ENCODE measurements around the gene GRIK3.

GRIK3 gene

GRCh38 chr1:37036667-37037053 is 2.3 kb upstream of the GRIK3 start:
- Histone ChIP-seq H3K4me1 (ENCODE audit: insufficient read depth, low read length, poor library complexity, severe bottlenecking) (no peaks in the 10 kb centered on the region), H3K4me3 (ENCODE audit: low read length, poor library complexity, severe bottlenecking) (no peak overlapping the region), H3K27me3 (ENCODE audit: insufficient read depth, low read length, poor library complexity, severe bottlenecking) (no peaks in the 10 kb centered on the region)

GRCh38 chr1:37035796-37036666 is 1.7 kb upstream of the GRIK3 start:
- Histone ChIP-seq H3K27me3 (ENCODE audit: insufficient read depth, low read length, poor library complexity, severe bottlenecking) (no peaks in the 10 kb centered on the region), H3K9ac (ENCODE audit: low read depth, low read length, poor library complexity, severe bottlenecking) (no peak overlapping the region), H3K4me1 (ENCODE audit: insufficient read depth, low read length, poor library complexity, severe bottlenecking) (no peaks in the 10 kb centered on the region), H3F3A (ENCODE audit: low read depth) (no peaks in the 10 kb centered on the region), H2AFZ (ENCODE audit: low read length) (no peak overlapping the region), H3K79me2 (ENCODE audit: insufficient read depth, low read length) (no peaks in the 10 kb centered on the region), H3K4me2 (ENCODE audit: low read depth, low read length, poor library complexity, severe bottlenecking) (no peak overlapping the region), H3K36me3 (ENCODE audit: insufficient read depth, low read length) (no peaks in the 10 kb centered on the region), H3K9me3 (ENCODE audit: insufficient read depth, low read depth, low read length) (no peaks in the 10 kb centered on the region), H3K9me2 (replicated peaks; ENCODE audit: low read depth, low read length) (no peaks in the 10 kb centered on the region), H4K20me1 (ENCODE audit: insufficient read depth, low read length, poor library complexity, severe bottlenecking) (no peaks in the 10 kb centered on the region), H3K4me3 (ENCODE audit: low read length, poor library complexity, severe bottlenecking) (no peak overlapping the region)
- no peak for TF ChIP-seq EZH2phosphoT487 (IDR thresholded peaks at IDR 0.05; ENCODE audit: borderline replicate concordance)
- TF ChIP-seq CTCF (conservative IDR thresholded peaks at IDR 0.05; ENCODE audit: low read length) = no peak

More at GRCh38 chr1:37036667-37037053, 2.3 kb upstream of the GRIK3 start:
- no peaks in the 10 kb centered on the region for H3F3A ChIP-seq (ENCODE audit: low read depth)
- no peaks in the 10 kb centered on the region for H3K9me3 ChIP-seq (ENCODE audit: insufficient read depth, low read depth, low read length)
- H3K9me2 ChIP-seq (replicated peaks; ENCODE audit: low read depth, low read length) = no peaks in the 10 kb centered on the region
- TF ChIP-seq EZH2phosphoT487 (IDR thresholded peaks at IDR 0.05; ENCODE audit: borderline replicate concordance) (no peak), CTCF (conservative IDR thresholded peaks at IDR 0.05; ENCODE audit: low read length) (no peak)
- H2AFZ ChIP-seq (ENCODE audit: low read length) = no peak overlapping the region
- H3K9ac ChIP-seq (ENCODE audit: low read depth, low read length, poor library complexity, severe bottlenecking) = no peak overlapping the region
- H3K36me3 ChIP-seq (ENCODE audit: insufficient read depth, low read length) = no peaks in the 10 kb centered on the region
- no peaks in the 10 kb centered on the region for H4K20me1 ChIP-seq (ENCODE audit: insufficient read depth, low read length, poor library complexity, severe bottlenecking)
- H3K4me2 ChIP-seq (ENCODE audit: low read depth, low read length, poor library complexity, severe bottlenecking) = no peak overlapping the region
- no peaks in the 10 kb centered on the region for H3K79me2 ChIP-seq (ENCODE audit: insufficient read depth, low read length)

GRCh38 chr1:37035014-37035691 is 838 bp upstream of the GRIK3 start:
- TF ChIP-seq CTCF (conservative IDR thresholded peaks at IDR 0.05; ENCODE audit: low read length) = no peak
- no peak for TF ChIP-seq EZH2phosphoT487 (IDR thresholded peaks at IDR 0.05; ENCODE audit: borderline replicate concordance)
- no peaks in the 10 kb centered on the region for H3K4me1 ChIP-seq (ENCODE audit: insufficient read depth, low read length, poor library complexity, severe bottlenecking)
- no peak overlapping the region for H3K4me2 ChIP-seq (ENCODE audit: low read depth, low read length, poor library complexity, severe bottlenecking)

More at GRCh38 chr1:37035014-37035691, 838 bp upstream of the GRIK3 start:
- H3K9ac ChIP-seq (ENCODE audit: low read depth, low read length, poor library complexity, severe bottlenecking) = no peak overlapping the region
- H3F3A ChIP-seq (ENCODE audit: low read depth) = no peaks in the 10 kb centered on the region
- H3K9me3 ChIP-seq (ENCODE audit: insufficient read depth, low read depth, low read length) = no peaks in the 10 kb centered on the region
- no peaks in the 10 kb centered on the region for H3K9me2 ChIP-seq (replicated peaks; ENCODE audit: low read depth, low read length)
- no peak overlapping the region for H2AFZ ChIP-seq (ENCODE audit: low read length)
- H3K27me3 ChIP-seq (ENCODE audit: insufficient read depth, low read length, poor library complexity, severe bottlenecking) = no peaks in the 10 kb centered on the region
- no peaks in the 10 kb centered on the region for H3K79me2 ChIP-seq (ENCODE audit: insufficient read depth, low read length)
- H3K36me3 ChIP-seq (ENCODE audit: insufficient read depth, low read length) = no peaks in the 10 kb centered on the region
- no peak overlapping the region for H3K4me3 ChIP-seq (ENCODE audit: low read length, poor library complexity, severe bottlenecking)
- H4K20me1 ChIP-seq (ENCODE audit: insufficient read depth, low read length, poor library complexity, severe bottlenecking) = no peaks in the 10 kb centered on the region

Data from Loucy (cell line).